ENCODE results near the gene HYAL1. TPM values are rescaled to one million over a fixed set of nuclear protein-coding genes. Genes with fewer than 3 reads are reported as not detected.

The HYAL1 gene
- total RNA-seq, 1 donor from 2014 or later = 58.2 TPM

- H3K27me3 ChIP-seq (ENCODE audit: low read depth) = no peaks in the 10 kb centered on the region
- ATAC-seq (no peak), DNase-seq (no peak)
- H3K4me1 ChIP-seq = peaks cover 82% of the 10 kb centered on the region
- intact Hi-C loops (cut with DNase I) = no loop called here
- H3K36me3 ChIP-seq = peaks cover 91% of the 10 kb centered on the region
- no peak for TF ChIP-seq CTCF (IDR thresholded peaks at IDR 0.05)
- no peak overlapping the region for H3K4me3 ChIP-seq
- H3K27ac ChIP-seq = peak overlapping the region; percentile 96
- H3K9me3 ChIP-seq = no peaks in the 10 kb centered on the region
Observed at GRCh38 chr3:50255251-50255615, 48.1 kb downstream of the HYAL1 start.

- H3K36me3 ChIP-seq = peaks cover 96% of the 10 kb centered on the region
- no peak for TF ChIP-seq CTCF (IDR thresholded peaks at IDR 0.05)
- no peak overlapping the region for H3K4me3 ChIP-seq
- intact Hi-C loops (cut with DNase I) = no loop called here
- no peaks in the 10 kb centered on the region for H3K27me3 ChIP-seq (ENCODE audit: low read depth)
- peaks cover 84% of the 10 kb centered on the region for H3K4me1 ChIP-seq
- H3K27ac ChIP-seq = peak overlapping the region; percentile 96
- DNase-seq (peak; percentile 86), ATAC-seq (peak; percentile 59 to 72)
- no peaks in the 10 kb centered on the region for H3K9me3 ChIP-seq
Observed at GRCh38 chr3:50254577-50255250, 48.7 kb downstream of the HYAL1 start.

GRCh38 chr3:50251220-50251619, 52.2 kb downstream of the HYAL1 start:
- Histone ChIP-seq H3K4me3 (no peak overlapping the region), H3K27ac (peak overlapping the region; percentile 96), H3K9me3 (no peaks in the 10 kb centered on the region), H3K27me3 (ENCODE audit: low read depth) (no peaks in the 10 kb centered on the region), H3K36me3 (peaks cover 85% of the 10 kb centered on the region), H3K4me1 (peaks cover 92% of the 10 kb centered on the region)
- intact Hi-C loops (cut with DNase I) = no loop called here
- ATAC-seq = no peak
- DNase-seq = no peak
- no peak for TF ChIP-seq CTCF (IDR thresholded peaks at IDR 0.05)

- intact Hi-C loops (cut with DNase I) = no loop called here
- H3K27ac ChIP-seq = peak overlapping the region; percentile 96
- H3K36me3 ChIP-seq = peaks cover 82% of the 10 kb centered on the region
Observed at GRCh38 chr3:50250514-50250913, 52.9 kb downstream of the HYAL1 start.

More at GRCh38 chr3:50250514-50250913, 52.9 kb downstream of the HYAL1 start:
- no peaks in the 10 kb centered on the region for H3K9me3 ChIP-seq
- no peak for DNase-seq
- peaks cover 92% of the 10 kb centered on the region for H3K4me1 ChIP-seq
- TF ChIP-seq CTCF (IDR thresholded peaks at IDR 0.05) = no peak
- no peak overlapping the region for H3K4me3 ChIP-seq
- no peaks in the 10 kb centered on the region for H3K27me3 ChIP-seq (ENCODE audit: low read depth)
- no peak for ATAC-seq

Other genes with a start within 250 kb of the HYAL1 start
- gene RBM5, start 214.7 kb downstream of the HYAL1 start, total RNA-seq = 153 TPM
- gene SEMA3F, start 148.2 kb downstream of the HYAL1 start, total RNA-seq = 44.7 TPM
- not detected for gene GNAT1, start 112.0 kb downstream of the HYAL1 start, total RNA-seq
- not detected for gene SLC38A3, start 98.3 kb downstream of the HYAL1 start, total RNA-seq
- 372 TPM for gene GNAI2, start 67.4 kb downstream of the HYAL1 start, total RNA-seq
- 77.6 TPM for gene SEMA3B, start 34.4 kb downstream of the HYAL1 start, total RNA-seq
- gene LSMEM2, start 24.5 kb downstream of the HYAL1 start, total RNA-seq = not detected
- gene IFRD2, start 11.1 kb downstream of the HYAL1 start, total RNA-seq = 66.9 TPM
- gene HYAL3, start 4.2 kb downstream of the HYAL1 start, total RNA-seq = 4.0 TPM
- gene NAA80, start 4.2 kb downstream of the HYAL1 start, total RNA-seq = 9.3 TPM
- 155 TPM for gene HYAL2, start 19.2 kb upstream of the HYAL1 start, total RNA-seq
- 29.4 TPM for gene TUSC2, start 24.6 kb upstream of the HYAL1 start, total RNA-seq
- gene RASSF1, start 37.3 kb upstream of the HYAL1 start, total RNA-seq = 39.5 TPM
- gene ZMYND10, start 42.2 kb upstream of the HYAL1 start, total RNA-seq = 32.8 TPM
- gene NPRL2, start 47.2 kb upstream of the HYAL1 start, total RNA-seq = 17.7 TPM
- 21.7 TPM for gene CYB561D2, start 47.3 kb upstream of the HYAL1 start, total RNA-seq
- gene TMEM115, start 55.9 kb upstream of the HYAL1 start, total RNA-seq = 37.5 TPM
- gene CACNA2D2, start 200.1 kb upstream of the HYAL1 start, total RNA-seq = 105 TPM